Activated T-helper 9 cell treated with anti-CD3 and anti-CD28 coated beads, Interleukin-2, amount 50 U/mL, for 16 hours (primary cell): Measurements from ENCODE around the gene STOML3.

Source experiments
- DNase-seq: peaks from one replicate; pipeline ENCODE4 v3.0.0-alpha.2; 2020; ENCODE audit warnings: low read depth

STOML3 gene

DNA sequence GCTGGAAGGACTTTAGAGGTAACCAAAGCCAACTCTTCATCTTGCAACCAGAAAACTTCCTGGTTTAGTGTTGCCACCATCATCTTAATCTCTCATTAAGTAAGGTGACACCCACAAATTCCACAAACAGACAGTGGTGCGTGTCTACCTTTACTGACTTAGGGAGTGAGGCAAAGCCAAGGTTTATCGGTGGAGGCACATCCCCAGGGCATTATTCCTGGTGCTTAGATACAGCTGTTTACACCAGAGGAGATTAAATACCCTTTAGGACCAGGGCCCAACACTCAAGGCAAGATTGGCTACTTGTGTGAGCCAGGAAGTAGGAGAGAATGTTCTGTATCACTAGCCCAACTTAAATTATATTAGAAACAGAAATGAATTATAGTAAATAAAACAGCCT is 9.5 kb downstream of the STOML3 start:
- no peak for DNase-seq

- no peak for DNase-seq
Measured at GRCh38 chr13:38980750-38981078, 9.9 kb downstream of the STOML3 start.

DNA sequence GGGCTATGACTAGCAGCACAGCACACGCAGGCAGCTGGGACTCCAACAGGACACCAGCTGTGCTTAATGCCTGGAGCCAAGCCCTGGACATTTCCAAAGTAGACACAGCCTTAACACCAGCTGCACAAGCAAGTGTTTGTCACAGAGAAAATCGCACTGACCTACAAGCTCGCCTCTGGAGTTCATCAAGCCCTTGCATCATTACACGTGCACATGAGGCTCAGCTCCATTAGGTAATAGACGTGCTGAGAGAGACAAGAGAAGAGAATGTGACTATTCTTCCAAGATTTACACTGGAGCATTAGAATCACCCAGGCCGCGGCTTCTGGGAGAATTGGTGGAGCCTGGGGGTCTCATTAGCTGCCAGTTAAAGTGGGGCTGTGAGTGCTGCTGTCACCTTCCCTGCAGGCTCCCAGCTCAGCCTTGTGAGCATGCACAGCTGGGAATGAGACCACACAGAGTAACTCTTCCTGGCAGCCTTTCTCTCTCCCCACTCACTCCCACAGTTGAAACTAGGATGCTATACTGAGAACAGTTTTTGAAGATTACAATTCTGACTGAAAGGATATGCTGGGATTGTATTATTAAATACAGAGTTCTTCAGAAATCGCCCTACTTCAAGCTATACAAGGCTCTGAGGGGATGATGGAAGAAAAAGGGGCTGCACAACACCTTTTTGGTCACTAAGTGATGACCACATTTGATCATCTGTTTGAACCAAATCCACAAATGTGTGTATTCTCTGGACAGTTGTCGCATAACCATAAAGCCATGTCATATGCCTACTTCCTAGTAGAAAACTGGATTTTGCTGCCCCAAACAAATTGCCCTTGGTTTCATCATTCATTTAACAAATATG is 10.5 kb downstream of the STOML3 start:
- DNase-seq: no peak

DNA sequence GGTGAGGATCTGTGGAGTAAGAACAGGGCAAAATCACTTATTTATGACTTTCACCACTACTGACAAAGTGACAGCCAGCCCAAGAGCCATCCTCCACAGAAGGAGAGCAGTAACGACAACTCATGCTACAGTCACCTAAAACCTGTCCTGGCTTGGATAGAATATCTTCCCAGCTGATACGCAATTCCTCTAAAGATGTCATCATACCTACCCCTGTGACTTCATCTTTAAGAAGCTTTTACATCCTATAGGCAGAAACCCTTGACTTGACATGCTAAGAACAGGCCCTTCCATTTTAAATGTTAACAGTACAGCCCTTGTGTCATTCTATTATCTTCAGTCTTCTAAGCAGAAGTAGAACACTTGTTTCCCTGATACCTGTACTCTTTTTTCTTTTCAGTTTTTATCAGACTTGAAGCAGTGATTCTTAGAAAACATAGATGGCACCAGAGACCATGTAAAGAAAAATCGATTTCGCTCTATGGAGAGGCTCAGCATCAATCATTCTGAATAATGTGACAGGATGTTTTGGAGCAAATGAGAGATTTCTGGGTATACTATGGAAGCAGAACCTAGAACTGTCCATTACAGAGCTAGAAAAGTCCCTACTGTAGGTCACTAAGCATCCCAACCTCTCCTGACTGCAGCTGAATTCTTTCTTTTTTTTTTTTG is 20.1 kb downstream of the STOML3 start:
- no peak for DNase-seq

DNA sequence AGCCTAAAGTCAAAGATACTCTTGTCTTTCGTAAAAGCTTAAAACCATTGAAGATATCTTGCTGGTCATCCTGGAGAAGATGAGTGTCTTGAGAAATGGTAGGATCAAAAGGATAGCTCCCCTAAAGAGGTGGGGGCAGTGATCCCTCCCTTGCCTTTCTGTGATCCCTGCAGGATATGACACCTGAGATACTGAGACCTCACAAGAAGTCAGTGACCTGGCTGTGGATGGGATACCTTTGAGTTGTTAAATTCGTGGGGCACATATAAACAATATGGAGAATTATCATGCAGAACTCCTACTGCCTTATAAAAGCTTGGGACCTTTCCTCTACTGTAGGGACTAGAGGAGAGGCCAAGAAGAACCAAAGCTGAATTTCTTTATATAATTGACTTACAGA is 21.4 kb downstream of the STOML3 start:
- no peak for DNase-seq

DNA sequence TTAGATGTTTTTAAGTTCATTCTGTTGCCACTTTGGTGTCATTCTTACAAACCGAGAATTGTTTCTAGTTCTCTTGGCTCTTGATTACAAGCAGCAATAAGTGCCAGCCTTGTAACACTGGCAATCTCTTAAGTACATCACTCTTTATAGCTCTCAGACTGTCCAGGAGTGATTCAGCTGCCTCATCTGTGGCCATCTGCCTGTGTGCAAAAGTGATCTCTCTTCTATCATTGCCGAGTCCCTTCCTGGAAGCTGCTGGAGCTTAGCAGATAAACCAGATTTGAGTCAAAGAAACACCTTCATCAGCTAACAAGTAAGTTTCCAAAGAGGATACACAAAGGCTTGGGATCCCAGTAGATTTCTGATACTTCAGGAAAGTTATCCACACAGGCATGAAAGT is 23.2 kb downstream of the STOML3 start:
- DNase-seq: no peak

- no peak for DNase-seq
Measured at GRCh38 chr13:38965281-38965680, 25.4 kb downstream of the STOML3 start.

- no peak for DNase-seq
Measured at GRCh38 chr13:38960175-38960574, 30.5 kb downstream of the STOML3 start.

GRCh38 chr13:38957794-38958592 is 32.6 kb downstream of the STOML3 start:
- no peak for DNase-seq

DNA sequence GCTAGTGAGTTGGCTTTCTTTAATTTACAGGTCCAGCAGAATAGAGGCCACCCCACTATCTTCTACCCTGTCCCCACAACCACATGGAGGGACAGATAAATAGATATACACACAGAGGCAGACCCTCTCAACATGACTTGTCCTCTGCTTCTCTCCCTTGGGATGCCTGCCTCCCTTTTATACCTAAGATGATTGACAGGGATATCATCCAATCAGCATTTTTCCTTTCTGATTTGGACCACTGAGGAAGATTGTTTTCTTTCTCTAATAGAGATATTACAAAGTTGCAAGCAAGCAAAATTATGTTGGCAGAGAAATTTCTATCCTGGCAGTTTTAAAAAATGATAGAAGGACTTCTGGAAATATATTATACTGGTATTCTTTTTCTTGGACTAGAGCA is 35.8 kb downstream of the STOML3 start:
- DNase-seq: no peak

- no peak for DNase-seq
Measured at GRCh38 chr13:38954291-38954690, 36.3 kb downstream of the STOML3 start.

GRCh38 chr13:38952827-38953226 is 37.8 kb downstream of the STOML3 start:
- DNase-seq: no peak

DNA sequence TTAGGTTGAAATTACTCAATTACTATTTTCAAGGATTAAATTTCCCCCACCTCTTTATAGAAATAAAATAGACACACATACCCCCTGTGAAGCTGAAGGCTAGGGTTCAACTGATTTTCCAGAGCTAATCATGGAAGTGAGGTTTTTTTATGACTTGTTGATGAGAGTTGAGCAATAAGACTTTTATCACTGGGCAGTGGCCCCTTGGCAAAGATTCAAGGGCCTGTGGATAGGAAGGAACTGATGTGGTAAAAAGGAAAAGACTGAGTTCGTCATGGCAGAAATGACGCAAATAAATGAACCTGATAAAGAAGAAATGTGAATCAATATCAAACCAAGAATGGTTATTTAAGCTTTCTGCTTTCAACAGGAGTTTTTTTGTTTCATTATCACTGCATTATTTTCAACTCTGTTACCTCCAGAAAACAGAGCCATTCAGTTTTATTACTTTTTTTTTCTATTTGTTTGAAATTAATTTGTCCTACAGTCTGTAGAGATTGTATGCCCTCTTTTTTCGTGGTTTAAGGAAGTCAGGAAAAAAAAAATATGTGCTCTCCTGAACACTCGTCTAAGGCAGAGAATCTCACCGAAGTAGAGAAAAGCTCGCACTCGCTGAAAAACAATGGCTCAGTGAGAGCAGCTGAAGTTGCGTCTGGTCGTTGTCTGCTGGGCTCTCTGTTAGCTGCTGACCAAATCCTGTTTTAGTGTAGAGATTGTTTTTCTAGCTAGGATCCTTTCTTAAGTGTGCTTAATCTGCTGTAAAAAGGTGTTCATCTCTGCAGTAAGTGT is 38.9 kb downstream of the STOML3 start:
- DNase-seq: no peak

DNA sequence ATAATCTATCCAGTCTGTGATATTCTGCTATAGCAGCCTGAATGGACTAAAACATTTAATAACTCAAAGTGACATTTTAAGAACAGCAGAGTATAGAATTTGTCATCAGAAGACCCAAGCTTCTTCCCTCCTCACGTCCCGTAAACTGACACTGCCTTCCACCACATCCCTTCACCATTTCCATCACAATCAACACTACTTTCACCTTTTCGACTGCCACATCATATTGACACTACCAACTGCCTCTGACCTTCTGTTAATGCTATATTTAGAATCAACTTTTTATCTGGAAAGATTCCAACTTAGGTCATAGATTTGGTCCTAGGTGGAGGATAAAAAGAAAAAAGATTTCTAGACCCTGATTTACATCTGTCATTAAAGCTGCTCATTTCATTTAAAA is 39.6 kb downstream of the STOML3 start:
- no peak for DNase-seq

GRCh38 chr13:38947054-38947453 is 43.6 kb downstream of the STOML3 start:
- no peak for DNase-seq

- no peak for DNase-seq
Measured at GRCh38 chr13:38944219-38944618, 46.4 kb downstream of the STOML3 start.

- DNase-seq: no peak
Measured at GRCh38 chr13:38943231-38943630, 47.4 kb downstream of the STOML3 start.

DNA sequence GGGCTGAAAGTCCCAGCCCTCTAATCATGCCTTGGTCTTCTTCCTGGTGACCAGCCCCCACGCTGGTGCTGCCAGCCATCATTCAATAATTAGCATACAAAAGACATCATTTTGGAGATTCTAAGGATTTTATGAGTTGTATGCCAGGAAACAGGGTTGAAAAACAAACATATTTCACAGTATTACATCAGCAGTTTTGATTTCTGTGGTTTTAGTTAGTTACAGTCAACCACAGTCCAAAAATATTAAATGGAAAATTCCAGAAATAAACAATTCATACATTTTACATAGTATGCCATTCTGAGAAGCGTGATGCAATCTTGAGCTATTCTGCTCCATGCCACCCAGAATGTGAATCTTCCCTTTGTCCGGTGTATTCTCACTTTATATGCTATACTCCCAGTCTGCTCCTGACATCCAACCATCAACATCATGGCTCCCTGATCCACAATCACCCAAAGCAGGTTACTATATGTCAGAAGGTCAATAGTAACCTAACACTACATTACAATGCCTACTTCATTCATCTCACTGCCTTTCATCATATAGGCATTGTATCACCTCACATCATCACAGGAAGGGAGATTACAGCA is 49.2 kb downstream of the STOML3 start:
- DNase-seq: no peak

DNA sequence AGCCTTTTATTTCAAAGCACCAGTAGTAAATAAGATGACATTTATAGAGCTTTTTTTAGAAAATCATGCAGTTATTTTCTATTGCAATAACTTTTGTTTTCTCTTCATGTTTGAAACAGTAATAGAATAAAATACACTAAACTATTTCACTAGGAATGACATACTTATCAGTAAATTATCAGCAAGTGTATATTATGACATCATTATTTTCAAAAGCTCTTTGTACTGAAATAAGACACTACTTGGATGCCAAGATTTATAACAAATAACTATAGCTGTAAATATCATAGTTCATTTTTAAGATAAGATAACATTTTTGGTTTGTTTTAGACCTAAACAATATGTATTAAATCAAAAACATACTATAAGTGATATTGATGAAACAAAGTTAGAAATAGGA is 56.8 kb downstream of the STOML3 start:
- DNase-seq: no peak

GRCh38 chr13:38922170-38922569 is 68.5 kb downstream of the STOML3 start:
- no peak for DNase-seq

- DNase-seq: no peak
Measured at GRCh38 chr13:38921081-38921480, 69.5 kb downstream of the STOML3 start.
